HepG2 (cell line): Measurements from ENCODE around the gene C5AR2. TPM values are rescaled to one million over a fixed set of nuclear protein-coding genes. Genes with fewer than 3 reads are reported as not detected.

Experiments
- ASH2L ChIP-seq: fragments of 300-600, 200-600 bp; sonication (generic); IDR thresholded peaks from 2 replicates; pipeline ENCODE4 v1.7.0; 2017; ENCODE audit warnings: low read depth, mild to moderate bottlenecking, moderate library complexity, mixed read lengths, low read length; ENCODE audit not compliant: insufficient read length
- BCL3 ChIP-seq: sonication (generic); formaldehyde crosslinking; IDR thresholded peaks from 2 replicates; pipeline ENCODE4 v1.5.1; 2020; ENCODE audit warnings: mild to moderate bottlenecking, missing genetic modification reagents, moderate library complexity
- HIVEP1 ChIP-seq: sonication (generic); formaldehyde crosslinking; IDR thresholded peaks from 2 replicates; pipeline ENCODE4 v1.4.0; 2020; ENCODE audit warnings: mild to moderate bottlenecking, missing genetic modification reagents
- RFX1 ChIP-seq: fragments of 450-650 bp; IDR thresholded peaks from 2 replicates; pipeline ENCODE4 v1.6.1; 2017
- SNAPC2 ChIP-seq: sonication (generic); formaldehyde crosslinking; IDR thresholded peaks from 2 replicates; pipeline ENCODE4 v1.8.1; 2022; ENCODE audit warnings: mild to moderate bottlenecking, missing genetic modification reagents
- ZBTB25 ChIP-seq: IDR thresholded peaks from 2 replicates; pipeline ENCODE4 v1.6.1; 2018; ENCODE audit warnings: missing genetic modification reagents
- ZFX ChIP-seq: sonication (generic); formaldehyde crosslinking; IDR thresholded peaks from 2 replicates; pipeline ENCODE4 v1.4.0; 2020; ENCODE audit warnings: mild to moderate bottlenecking, low read depth, missing genetic modification reagents, moderate library complexity
- ZNF354B ChIP-seq: sonication (generic); formaldehyde crosslinking; IDR thresholded peaks from 2 replicates; pipeline ENCODE4 v1.8.0; 2022; ENCODE audit warnings: mild to moderate bottlenecking, missing genetic modification reagents
- polyA plus RNA-seq, 8 experiments: library from polyadenylated mRNA; depleted of rRNA in 3 of 8; stranded (reverse) in 7 of 8; unstranded in 1 of 8; fragments of >200 nt; fragmentation: Illumina TruSeq in 4 of 8; extraction: Trizol in 4 of 8; gene quantifications; 2 replicates each; pipeline versions ENCODE4 v1.2.1 to v1.2.3, GENCODE V29; 2011 to 2016; ENCODE audit warnings: low read depth in 4 of 8, missing spikeins in 1 of 8, mixed read lengths in 1 of 8; ENCODE audit not compliant: insufficient read depth in 1 of 8
- total RNA-seq, 5 experiments: library from RNA; depleted of rRNA; stranded (reverse); fragments of >200 nt; fragmentation: Illumina TruSeq; extraction: Trizol; gene quantifications; 2 replicates each; pipeline ENCODE4 v1.2.3, GENCODE V29; 2016; ENCODE audit warnings: low read depth in 1 of 5
- TF ChIP-seq, protein P1 (sequence below): sonication (generic); formaldehyde crosslinking; IDR thresholded peaks from 2 replicates; pipeline ENCODE4 v1.4.0; 2020; ENCODE audit warnings: mild to moderate bottlenecking, missing genetic modification reagents, borderline replicate concordance
- TF ChIP-seq, protein P2 (sequence below): sonication (generic); formaldehyde crosslinking; IDR thresholded peaks from 2 replicates; pipeline ENCODE4 v1.8.0; 2022; ENCODE audit warnings: missing genetic modification reagents, mild to moderate bottlenecking, borderline replicate concordance
- TF ChIP-seq, protein P3 (sequence below), 2 experiments: sonication (generic) in 1 of 2; formaldehyde crosslinking in 1 of 2; IDR thresholded peaks; 2 replicates each; pipeline versions ENCODE4 v1.6.1 to v1.9.0; 2014 to 2022; ENCODE audit warnings: antibody characterized with exemption in 1 of 2, borderline replicate concordance in 1 of 2, inconsistent platforms in 1 of 2, low read depth in 1 of 2, missing genetic modification reagents in 1 of 2

C5AR2 gene
- total and polyA plus RNA-seq, 2 of the 13 experiments (the other 11 are each of a cell fraction or from before 2014, with no cell fraction given), result 0.09 to 0.24 TPM

DNA sequence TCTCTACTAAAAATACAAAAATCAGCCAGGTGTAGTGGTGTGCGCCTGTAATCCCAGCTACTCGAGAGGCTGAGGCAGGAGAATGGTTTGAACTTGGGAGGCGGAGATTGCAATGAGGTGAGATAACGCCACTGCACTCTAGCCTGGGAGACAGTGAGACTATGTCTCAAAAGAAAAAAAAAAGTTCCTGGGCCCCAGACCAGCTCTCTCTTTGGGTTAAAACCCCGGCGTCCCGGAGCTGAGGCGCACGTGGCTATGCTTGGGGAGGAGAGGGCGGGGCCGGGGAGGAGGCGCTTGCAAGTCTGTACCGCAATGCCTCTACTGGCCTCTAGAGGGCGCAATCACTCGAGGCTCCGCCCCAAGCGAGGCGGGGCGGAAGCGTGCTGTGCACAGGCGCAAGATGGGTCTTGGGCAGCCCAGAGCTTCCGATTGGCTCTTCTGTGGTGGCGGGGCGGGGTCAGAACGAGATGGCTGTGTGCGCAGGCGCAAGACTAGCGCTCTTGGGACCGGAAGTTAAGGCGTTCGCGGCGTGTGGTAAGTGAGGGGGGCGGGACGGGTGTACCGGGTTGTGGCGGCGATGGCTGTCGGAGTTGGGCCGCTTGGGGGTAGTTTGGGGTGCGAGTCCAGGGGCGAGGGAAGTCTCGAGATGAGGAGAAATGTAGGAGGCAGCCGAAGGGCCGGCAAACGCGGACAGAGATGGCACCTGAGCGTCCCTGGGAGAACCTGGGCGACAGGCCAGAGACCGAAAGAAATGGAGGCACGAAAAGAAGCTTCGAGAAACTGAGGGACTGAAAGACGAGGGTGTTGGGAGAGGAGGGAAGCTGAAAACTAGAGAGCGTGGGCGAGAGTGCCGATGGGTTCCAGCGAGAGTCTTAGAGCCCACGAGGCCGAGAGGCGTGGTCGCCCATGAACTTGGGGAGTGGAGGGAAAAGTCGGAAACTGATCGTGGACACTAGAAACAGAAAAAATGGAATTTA is 17.1 kb downstream of the C5AR2 start, which contains the start of gene DHX34 (continued):
- TF ChIP-seq ZBTB25 (CRISPR knock-in tag) (0 out of 2 replicates have a peak, but pooled peaks have one; percentile 2), HIVEP1 (CRISPR knock-in tag) (no peak), RFX1 (no peak), ZFX (CRISPR knock-in tag) (peak; percentile 86), ASH2L (peak; percentile 65), BCL3 (0 out of 2 replicates have a peak, but pooled peaks have one; percentile 13), ZNF354B (CRISPR knock-in tag) (no peak), SNAPC2 (peak; percentile 55; the same call in 1 of the 2 replicates)
- TF ChIP-seq, protein P1, sequence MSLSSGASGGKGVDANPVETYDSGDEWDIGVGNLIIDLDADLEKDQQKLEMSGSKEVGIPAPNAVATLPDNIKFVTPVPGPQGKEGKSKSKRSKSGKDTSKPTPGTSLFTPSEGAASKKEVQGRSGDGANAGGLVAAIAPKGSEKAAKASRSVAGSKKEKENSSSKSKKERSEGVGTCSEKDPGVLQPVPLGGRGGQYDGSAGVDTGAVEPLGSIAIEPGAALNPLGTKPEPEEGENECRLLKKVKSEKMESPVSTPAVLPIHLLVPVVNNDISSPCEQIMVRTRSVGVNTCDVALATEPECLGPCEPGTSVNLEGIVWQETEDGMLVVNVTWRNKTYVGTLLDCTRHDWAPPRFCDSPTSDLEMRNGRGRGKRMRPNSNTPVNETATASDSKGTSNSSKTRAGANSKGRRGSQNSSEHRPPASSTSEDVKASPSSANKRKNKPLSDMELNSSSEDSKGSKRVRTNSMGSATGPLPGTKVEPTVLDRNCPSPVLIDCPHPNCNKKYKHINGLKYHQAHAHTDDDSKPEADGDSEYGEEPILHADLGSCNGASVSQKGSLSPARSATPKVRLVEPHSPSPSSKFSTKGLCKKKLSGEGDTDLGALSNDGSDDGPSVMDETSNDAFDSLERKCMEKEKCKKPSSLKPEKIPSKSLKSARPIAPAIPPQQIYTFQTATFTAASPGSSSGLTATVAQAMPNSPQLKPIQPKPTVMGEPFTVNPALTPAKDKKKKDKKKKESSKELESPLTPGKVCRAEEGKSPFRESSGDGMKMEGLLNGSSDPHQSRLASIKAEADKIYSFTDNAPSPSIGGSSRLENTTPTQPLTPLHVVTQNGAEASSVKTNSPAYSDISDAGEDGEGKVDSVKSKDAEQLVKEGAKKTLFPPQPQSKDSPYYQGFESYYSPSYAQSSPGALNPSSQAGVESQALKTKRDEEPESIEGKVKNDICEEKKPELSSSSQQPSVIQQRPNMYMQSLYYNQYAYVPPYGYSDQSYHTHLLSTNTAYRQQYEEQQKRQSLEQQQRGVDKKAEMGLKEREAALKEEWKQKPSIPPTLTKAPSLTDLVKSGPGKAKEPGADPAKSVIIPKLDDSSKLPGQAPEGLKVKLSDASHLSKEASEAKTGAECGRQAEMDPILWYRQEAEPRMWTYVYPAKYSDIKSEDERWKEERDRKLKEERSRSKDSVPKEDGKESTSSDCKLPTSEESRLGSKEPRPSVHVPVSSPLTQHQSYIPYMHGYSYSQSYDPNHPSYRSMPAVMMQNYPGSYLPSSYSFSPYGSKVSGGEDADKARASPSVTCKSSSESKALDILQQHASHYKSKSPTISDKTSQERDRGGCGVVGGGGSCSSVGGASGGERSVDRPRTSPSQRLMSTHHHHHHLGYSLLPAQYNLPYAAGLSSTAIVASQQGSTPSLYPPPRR (CRISPR knock-in tag), result peak; percentile 27; the same call in 1 of the 2 replicates
- TF ChIP-seq, protein P2, sequence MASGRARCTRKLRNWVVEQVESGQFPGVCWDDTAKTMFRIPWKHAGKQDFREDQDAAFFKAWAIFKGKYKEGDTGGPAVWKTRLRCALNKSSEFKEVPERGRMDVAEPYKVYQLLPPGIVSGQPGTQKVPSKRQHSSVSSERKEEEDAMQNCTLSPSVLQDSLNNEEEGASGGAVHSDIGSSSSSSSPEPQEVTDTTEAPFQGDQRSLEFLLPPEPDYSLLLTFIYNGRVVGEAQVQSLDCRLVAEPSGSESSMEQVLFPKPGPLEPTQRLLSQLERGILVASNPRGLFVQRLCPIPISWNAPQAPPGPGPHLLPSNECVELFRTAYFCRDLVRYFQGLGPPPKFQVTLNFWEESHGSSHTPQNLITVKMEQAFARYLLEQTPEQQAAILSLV (CRISPR knock-in tag), result 0 out of 2 replicates have a peak, but pooled peaks have one; percentile 27
- TF ChIP-seq, protein P3, sequence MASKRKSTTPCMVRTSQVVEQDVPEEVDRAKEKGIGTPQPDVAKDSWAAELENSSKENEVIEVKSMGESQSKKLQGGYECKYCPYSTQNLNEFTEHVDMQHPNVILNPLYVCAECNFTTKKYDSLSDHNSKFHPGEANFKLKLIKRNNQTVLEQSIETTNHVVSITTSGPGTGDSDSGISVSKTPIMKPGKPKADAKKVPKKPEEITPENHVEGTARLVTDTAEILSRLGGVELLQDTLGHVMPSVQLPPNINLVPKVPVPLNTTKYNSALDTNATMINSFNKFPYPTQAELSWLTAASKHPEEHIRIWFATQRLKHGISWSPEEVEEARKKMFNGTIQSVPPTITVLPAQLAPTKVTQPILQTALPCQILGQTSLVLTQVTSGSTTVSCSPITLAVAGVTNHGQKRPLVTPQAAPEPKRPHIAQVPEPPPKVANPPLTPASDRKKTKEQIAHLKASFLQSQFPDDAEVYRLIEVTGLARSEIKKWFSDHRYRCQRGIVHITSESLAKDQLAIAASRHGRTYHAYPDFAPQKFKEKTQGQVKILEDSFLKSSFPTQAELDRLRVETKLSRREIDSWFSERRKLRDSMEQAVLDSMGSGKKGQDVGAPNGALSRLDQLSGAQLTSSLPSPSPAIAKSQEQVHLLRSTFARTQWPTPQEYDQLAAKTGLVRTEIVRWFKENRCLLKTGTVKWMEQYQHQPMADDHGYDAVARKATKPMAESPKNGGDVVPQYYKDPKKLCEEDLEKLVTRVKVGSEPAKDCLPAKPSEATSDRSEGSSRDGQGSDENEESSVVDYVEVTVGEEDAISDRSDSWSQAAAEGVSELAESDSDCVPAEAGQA (IDR thresholded peaks at IDR 0.05; ENCODE audit: low read depth), result peak; percentile 9; the same call in 1 of the 2 replicates
- TF ChIP-seq, protein P3 (CRISPR knock-in tag; IDR thresholded peaks at IDR 0.05; ENCODE audit: borderline replicate concordance), result no peak
